IPS-18a (cell line): ENCODE measurements around the gene LMO1.

Experiments
- H3K27ac ChIP-seq: one replicate; pipeline ENCODE4 v1.5.1; 2013; ENCODE audit warnings: low read length
- H3K27me3 ChIP-seq: one replicate; pipeline ENCODE4 v1.6.1; 2013; ENCODE audit warnings: mild to moderate bottlenecking, low read length; ENCODE audit not compliant: control insufficient read depth, insufficient read depth
- H3K36me3 ChIP-seq: one replicate; pipeline ENCODE4 v1.6.1; 2013; ENCODE audit warnings: low read depth, low read length; ENCODE audit not compliant: control insufficient read depth
- H3K4me1 ChIP-seq: one replicate; pipeline ENCODE4 v1.6.1; 2013; ENCODE audit warnings: low read depth, low read length; ENCODE audit not compliant: control insufficient read depth
- H3K4me3 ChIP-seq: one replicate; pipeline ENCODE4 v1.5.1; 2013; ENCODE audit warnings: low read length
- H3K9ac ChIP-seq: one replicate; pipeline ENCODE4 v1.6.1; 2013; ENCODE audit warnings: mild to moderate bottlenecking, low read length, moderate library complexity
- H3K9me3 ChIP-seq: one replicate; pipeline ENCODE4 v1.6.1; 2013; ENCODE audit warnings: low read depth, low read length; ENCODE audit not compliant: control insufficient read depth

Gene LMO1

GRCh38 chr11:8287297-8287696, 23.6 kb upstream of the LMO1 start:
- Histone ChIP-seq H3K27ac (no peak overlapping the region), H3K36me3 (no peaks in the 10 kb centered on the region), H3K4me1 (peaks cover 3% of the 10 kb centered on the region), H3K9me3 (no peaks in the 10 kb centered on the region), H3K27me3 (peaks cover 10% of the 10 kb centered on the region), H3K4me3 (no peak overlapping the region), H3K9ac (no peak overlapping the region)

GRCh38 chr11:8286886-8287285, 23.2 kb upstream of the LMO1 start:
- Histone ChIP-seq H3K9me3 (no peaks in the 10 kb centered on the region), H3K27ac (no peak overlapping the region), H3K27me3 (peaks cover 14% of the 10 kb centered on the region), H3K4me1 (peaks cover 3% of the 10 kb centered on the region), H3K9ac (no peak overlapping the region), H3K4me3 (no peak overlapping the region), H3K36me3 (no peaks in the 10 kb centered on the region)

DNA sequence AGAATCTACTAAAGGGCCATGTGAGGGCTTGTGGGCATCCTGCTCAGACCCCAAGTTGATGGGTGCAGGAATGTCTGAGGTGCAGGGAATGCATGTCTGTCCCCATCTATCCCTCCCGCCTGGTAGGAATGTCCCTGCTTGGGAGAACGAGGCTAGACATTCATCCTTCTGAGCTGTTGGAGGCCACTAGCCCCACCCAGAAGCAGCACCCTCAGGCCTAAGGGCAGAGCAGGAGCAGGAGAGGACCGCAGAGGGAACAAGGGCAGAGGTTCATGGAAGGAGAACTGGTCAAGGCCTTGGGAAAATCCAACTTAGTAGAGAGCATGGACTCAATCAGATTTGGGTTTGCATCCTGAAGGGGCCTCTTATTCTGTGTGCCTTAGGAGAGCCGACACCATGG, 22.1 kb upstream of the LMO1 start:
- Histone ChIP-seq H3K36me3 (no peaks in the 10 kb centered on the region), H3K27me3 (peaks cover 16% of the 10 kb centered on the region), H3K4me3 (no peak overlapping the region), H3K9me3 (no peaks in the 10 kb centered on the region), H3K9ac (no peak overlapping the region), H3K4me1 (peaks cover 3% of the 10 kb centered on the region), H3K27ac (no peak overlapping the region)

DNA sequence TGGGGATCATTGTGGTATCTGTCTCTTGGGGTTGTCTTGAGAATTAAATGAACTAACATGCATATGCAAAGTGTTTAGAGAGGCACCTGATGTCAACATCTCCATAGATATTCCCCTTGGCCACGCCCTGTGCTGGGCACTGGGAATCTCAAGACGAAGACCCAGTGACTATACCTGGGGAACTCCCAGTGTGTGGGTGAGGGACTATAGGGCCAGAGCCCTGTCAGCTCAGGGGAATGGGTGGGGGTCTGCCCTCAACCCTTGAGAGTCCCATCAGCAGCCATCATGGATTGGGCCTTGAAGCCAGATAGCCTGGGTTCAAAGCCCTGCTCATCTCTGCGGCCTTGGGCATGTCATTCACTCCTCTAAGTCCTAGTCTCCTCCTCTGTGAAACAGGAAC, 21.6 kb upstream of the LMO1 start:
- no peaks in the 10 kb centered on the region for H3K9me3 ChIP-seq
- H3K4me1 ChIP-seq: peaks cover 3% of the 10 kb centered on the region
- H3K9ac ChIP-seq: no peak overlapping the region
- H3K27ac ChIP-seq: no peak overlapping the region
- H3K36me3 ChIP-seq: no peaks in the 10 kb centered on the region
- peaks cover 16% of the 10 kb centered on the region for H3K27me3 ChIP-seq
- no peak overlapping the region for H3K4me3 ChIP-seq

- Histone ChIP-seq H3K9ac (no peak overlapping the region), H3K36me3 (no peaks in the 10 kb centered on the region), H3K27ac (no peak overlapping the region), H3K4me1 (peaks cover 3% of the 10 kb centered on the region), H3K27me3 (peaks cover 16% of the 10 kb centered on the region), H3K4me3 (peak overlapping the region; percentile 54), H3K9me3 (no peaks in the 10 kb centered on the region)
Measured at GRCh38 chr11:8283465-8284230, 20.0 kb upstream of the LMO1 start.

GRCh38 chr11:8283100-8283464, 19.4 kb upstream of the LMO1 start:
- Histone ChIP-seq H3K4me1 (peaks cover 3% of the 10 kb centered on the region), H3K4me3 (peak overlapping the region; percentile 54), H3K9ac (no peak overlapping the region), H3K36me3 (no peaks in the 10 kb centered on the region), H3K9me3 (no peaks in the 10 kb centered on the region), H3K27me3 (peaks cover 16% of the 10 kb centered on the region), H3K27ac (no peak overlapping the region)

DNA sequence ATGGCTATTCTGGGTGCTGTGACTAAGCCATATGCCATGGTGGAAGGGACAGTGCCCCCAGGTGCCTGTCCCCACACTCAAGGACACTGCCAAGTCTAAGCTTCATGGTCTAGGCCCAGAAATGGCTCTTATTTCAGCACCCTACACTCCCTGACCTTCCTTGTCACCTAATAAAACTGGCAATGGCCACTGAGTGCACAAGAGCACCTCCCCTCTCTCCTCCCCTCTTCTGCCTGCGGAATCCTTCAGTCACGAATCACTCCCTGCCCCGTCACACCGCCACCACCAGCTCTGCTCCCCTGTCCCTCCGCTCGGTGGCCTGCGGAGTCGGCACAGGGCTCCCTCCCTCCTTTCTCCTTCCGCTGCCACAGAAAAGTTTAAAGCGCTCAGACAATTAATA, 19.0 kb upstream of the LMO1 start:
- H3K27me3 ChIP-seq: peaks cover 16% of the 10 kb centered on the region

DNA sequence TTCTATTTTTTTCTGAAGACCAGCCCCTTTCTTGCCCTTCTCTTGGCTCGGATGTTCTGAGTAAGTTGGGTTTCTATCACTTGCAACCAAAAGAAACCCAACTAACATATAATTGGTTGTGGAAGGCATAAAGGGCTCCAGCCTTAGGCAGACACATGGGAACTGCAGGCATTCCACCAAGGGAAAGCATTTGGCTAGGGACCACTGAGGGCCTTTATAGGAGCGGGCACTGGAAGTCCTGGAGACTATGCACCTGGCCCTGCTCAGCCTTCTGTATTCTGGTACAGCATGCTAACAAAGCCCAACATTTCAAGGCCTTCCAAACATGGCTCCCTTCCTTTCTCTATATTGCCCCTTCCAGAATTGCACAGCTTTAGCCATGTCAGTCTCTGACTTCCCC, 17.6 kb upstream of the LMO1 start:
- peaks cover 3% of the 10 kb centered on the region for H3K4me1 ChIP-seq
- H3K9me3 ChIP-seq: no peaks in the 10 kb centered on the region
- H3K27me3 ChIP-seq: peaks cover 16% of the 10 kb centered on the region
- H3K27ac ChIP-seq: no peak overlapping the region
- no peak overlapping the region for H3K9ac ChIP-seq
- H3K4me3 ChIP-seq: no peak overlapping the region
- no peaks in the 10 kb centered on the region for H3K36me3 ChIP-seq

More for the DNA sequence above, 19.0 kb upstream of the LMO1 start:
- Histone ChIP-seq H3K9me3 (no peaks in the 10 kb centered on the region), H3K9ac (no peak overlapping the region), H3K27ac (no peak overlapping the region), H3K36me3 (no peaks in the 10 kb centered on the region), H3K4me1 (peaks cover 3% of the 10 kb centered on the region), H3K4me3 (peak overlapping the region; percentile 54)

GRCh38 chr11:8277691-8278090, 14.0 kb upstream of the LMO1 start:
- H3K27ac ChIP-seq: no peak overlapping the region
- peaks cover 10% of the 10 kb centered on the region for H3K27me3 ChIP-seq
- H3K9ac ChIP-seq: no peak overlapping the region
- no peaks in the 10 kb centered on the region for H3K9me3 ChIP-seq
- no peaks in the 10 kb centered on the region for H3K36me3 ChIP-seq
- H3K4me1 ChIP-seq: no peaks in the 10 kb centered on the region
- no peak overlapping the region for H3K4me3 ChIP-seq

- H3K9ac ChIP-seq: no peak overlapping the region
- H3K27me3 ChIP-seq: peaks cover 5% of the 10 kb centered on the region
- no peak overlapping the region for H3K4me3 ChIP-seq
- no peaks in the 10 kb centered on the region for H3K36me3 ChIP-seq
- no peaks in the 10 kb centered on the region for H3K4me1 ChIP-seq
- no peaks in the 10 kb centered on the region for H3K9me3 ChIP-seq
- H3K27ac ChIP-seq: no peak overlapping the region
Measured at GRCh38 chr11:8276528-8276927, 12.8 kb upstream of the LMO1 start.

DNA sequence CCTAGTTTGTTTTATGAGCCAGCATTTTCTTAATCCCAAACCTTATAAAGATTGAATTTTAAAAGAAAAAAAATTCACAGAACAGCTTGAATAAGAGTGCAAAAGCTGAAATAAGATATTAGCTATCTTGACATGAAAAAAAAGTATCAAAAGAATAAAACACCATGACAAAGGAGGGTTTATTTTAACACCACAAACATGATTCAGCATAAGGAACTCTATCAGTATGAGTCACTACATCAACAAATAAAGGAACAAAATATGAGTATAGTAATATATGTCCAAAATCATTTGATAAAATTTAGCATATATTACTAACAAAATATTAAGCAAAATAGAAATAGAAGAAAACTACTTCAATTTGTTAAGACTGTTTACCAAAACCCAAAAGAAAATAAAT, 9.6 kb upstream of the LMO1 start:
- Histone ChIP-seq H3K4me3 (no peak overlapping the region), H3K36me3 (no peaks in the 10 kb centered on the region), H3K27me3 (peaks cover 38% of the 10 kb centered on the region), H3K9ac (no peak overlapping the region), H3K9me3 (no peaks in the 10 kb centered on the region), H3K27ac (no peak overlapping the region), H3K4me1 (no peaks in the 10 kb centered on the region)

DNA sequence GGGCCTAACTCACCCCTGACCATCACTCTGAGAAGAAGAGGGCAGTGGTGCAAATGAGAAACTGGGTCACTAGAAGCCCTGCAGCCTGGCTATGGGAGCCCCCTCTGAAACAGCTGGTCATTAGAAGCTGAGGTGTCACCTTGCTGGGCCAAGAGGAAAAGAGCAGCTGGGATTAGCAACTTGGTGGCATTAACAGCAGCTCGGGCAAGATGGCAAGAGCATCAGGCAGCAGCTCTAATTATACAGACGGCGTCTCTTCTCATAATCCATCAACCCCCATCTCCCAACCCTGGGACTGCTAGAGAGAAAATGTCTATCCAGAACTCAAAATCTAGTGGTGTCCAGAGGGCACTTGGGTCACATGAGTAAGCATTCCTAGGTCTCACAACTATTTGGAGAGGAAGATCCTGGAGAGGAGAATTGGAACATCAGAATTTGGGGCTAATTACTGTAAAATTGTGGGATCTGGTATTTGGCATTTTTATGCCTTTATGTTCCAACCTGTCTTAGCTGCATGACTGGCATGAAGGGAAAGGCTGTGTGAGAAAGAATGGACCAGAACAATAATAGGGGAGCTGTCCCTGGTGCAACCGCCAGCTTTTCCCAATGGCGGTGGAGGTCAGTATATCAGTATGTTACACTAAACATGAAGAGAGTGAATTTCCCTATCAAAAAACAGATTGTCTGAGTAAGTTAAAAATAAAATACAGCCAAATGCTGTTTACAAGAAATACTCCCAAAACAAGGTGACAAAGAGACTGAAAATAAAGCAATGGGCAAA, 7.6 kb upstream of the LMO1 start:
- no peaks in the 10 kb centered on the region for H3K36me3 ChIP-seq
- H3K4me3 ChIP-seq: no peak overlapping the region
- no peak overlapping the region for H3K9ac ChIP-seq

More for the DNA sequence above, 7.6 kb upstream of the LMO1 start:
- no peak overlapping the region for H3K27ac ChIP-seq
- no peaks in the 10 kb centered on the region for H3K9me3 ChIP-seq
- peaks cover 58% of the 10 kb centered on the region for H3K27me3 ChIP-seq
- no peaks in the 10 kb centered on the region for H3K4me1 ChIP-seq
